ENCODE results near the gene NUP93. TPM values are rescaled to one million over a fixed set of nuclear protein-coding genes. Genes with fewer than 3 reads are reported as not detected.

Gene NUP93
- total RNA-seq, 1 experiment from 2014 or later, result 165 TPM

GRCh38 chr16:56882077-56882800 is 152.3 kb downstream of the NUP93 start:
- Mint-ChIP-seq H3K27ac (no peak overlapping the region), H3K9me3 (peaks cover 20% of the 10 kb centered on the region in 2 experiments), H3K27me3 (ENCODE audit: low read depth) (peaks cover 6% of the 10 kb centered on the region; the same call in 1 of the 2 replicates), H3K4me1 (no peaks in the 10 kb centered on the region), H3K4me3 (no peak overlapping the region), H3K36me3 (ENCODE audit: insufficient read depth in 1 of 3, low read depth in 3 of 3) (peaks cover 10 to 15% (median 12%) of the 10 kb centered on the region in 3 experiments)
- Histone ChIP-seq H3K4me2 (ENCODE audit: insufficient read depth, insufficient read length, low read length) (no peak overlapping the region), H2BK15ac (ENCODE audit: low read depth, low read length) (no peak overlapping the region), H3K23me2 (ENCODE audit: insufficient read length, low read depth, low read length, poor library complexity, severe bottlenecking) (no peaks in the 10 kb centered on the region), H3K79me1 (ENCODE audit: insufficient read depth, low read depth, low read length, poor library complexity, severe bottlenecking) (no peaks in the 10 kb centered on the region), H4K20me1 (ENCODE audit: control insufficient read depth, insufficient read depth, insufficient read length) (no peaks in the 10 kb centered on the region), H3K23ac (ENCODE audit: insufficient read length, low read depth, low read length) (no peak overlapping the region), H2AK5ac (ENCODE audit: insufficient read length, low read length) (no peak overlapping the region), H3K27me3 (ENCODE audit: insufficient read depth, low read length) (no peaks in the 10 kb centered on the region), H4K91ac (ENCODE audit: insufficient read length, low read depth, low read length) (no peak overlapping the region), H3K14ac (ENCODE audit: insufficient read depth, low read length) (no peak overlapping the region), H2AFZ (ENCODE audit: low read length) (no peak overlapping the region), H2BK120ac (ENCODE audit: low read depth, low read length, poor library complexity, severe bottlenecking) (no peak overlapping the region), H3K56ac (ENCODE audit: insufficient read length, low read depth, low read length) (no peak overlapping the region), H3T11ph (ENCODE audit: low read length) (no peak overlapping the region), H4K5ac (ENCODE audit: insufficient read length, low read depth, low read length) (no peak overlapping the region), H2BK5ac (ENCODE audit: insufficient read length, low read length) (no peak overlapping the region), H3K4me1 (ENCODE audit: insufficient read depth, low read length) (no peaks in the 10 kb centered on the region), H3K79me2 (ENCODE audit: insufficient read depth, low read length) (no peaks in the 10 kb centered on the region), H2BK12ac (ENCODE audit: insufficient read length, low read depth, low read length) (no peak overlapping the region), H3K18ac (ENCODE audit: insufficient read length, low read depth, low read length) (no peak overlapping the region), H3K27ac (ENCODE audit: insufficient read length, low read depth, low read length) (no peak overlapping the region), H2BK20ac (ENCODE audit: low read depth, low read length, poor library complexity, severe bottlenecking) (no peak overlapping the region), H4K8ac (replicated peaks; ENCODE audit: insufficient read length, low read depth, low read length) (no peak overlapping the region), H3K9ac (ENCODE audit: extremely low read depth, insufficient read length, low read length) (no peak overlapping the region), H3K4ac (ENCODE audit: low read depth, low read length) (no peak overlapping the region), H3K9me3 (ENCODE audit: control insufficient read depth, low read depth, low read length) (peaks cover 11% of the 10 kb centered on the region)
- TF ChIP-seq, protein P1, sequence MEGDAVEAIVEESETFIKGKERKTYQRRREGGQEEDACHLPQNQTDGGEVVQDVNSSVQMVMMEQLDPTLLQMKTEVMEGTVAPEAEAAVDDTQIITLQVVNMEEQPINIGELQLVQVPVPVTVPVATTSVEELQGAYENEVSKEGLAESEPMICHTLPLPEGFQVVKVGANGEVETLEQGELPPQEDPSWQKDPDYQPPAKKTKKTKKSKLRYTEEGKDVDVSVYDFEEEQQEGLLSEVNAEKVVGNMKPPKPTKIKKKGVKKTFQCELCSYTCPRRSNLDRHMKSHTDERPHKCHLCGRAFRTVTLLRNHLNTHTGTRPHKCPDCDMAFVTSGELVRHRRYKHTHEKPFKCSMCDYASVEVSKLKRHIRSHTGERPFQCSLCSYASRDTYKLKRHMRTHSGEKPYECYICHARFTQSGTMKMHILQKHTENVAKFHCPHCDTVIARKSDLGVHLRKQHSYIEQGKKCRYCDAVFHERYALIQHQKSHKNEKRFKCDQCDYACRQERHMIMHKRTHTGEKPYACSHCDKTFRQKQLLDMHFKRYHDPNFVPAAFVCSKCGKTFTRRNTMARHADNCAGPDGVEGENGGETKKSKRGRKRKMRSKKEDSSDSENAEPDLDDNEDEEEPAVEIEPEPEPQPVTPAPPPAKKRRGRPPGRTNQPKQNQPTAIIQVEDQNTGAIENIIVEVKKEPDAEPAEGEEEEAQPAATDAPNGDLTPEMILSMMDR (conservative IDR thresholded peaks at IDR 0.05), result no peak
- WGBS (ENCODE audit: extremely low coverage, insufficient read length, low lambda C conversion rate), result no CpG with 5 or more reads among the region's 8 CpGs
- DNase-seq, result no peak

All from H9 (cell line).